ENCODE results near the gene MAP1LC3B.

MAP1LC3B gene

GRCh38 chr16:87391950-87392820 lies at the start of gene MAP1LC3B:
MAP1LC3B (plus strand) TSS chr16:87392336; CDS start chr16:87392428, 92 bp downstream.
- peak; percentile 68 for ATAC-seq (ENCODE audit: low read depth)
- peak; percentile 100 for DNase-seq (ENCODE audit: low spot score in 2 of 2)
- H3K27me3 Mint-ChIP-seq = no peaks in the 10 kb centered on the region
- H3K27ac Mint-ChIP-seq = peak within 1 kb of the TSS; percentile 92
- peaks cover 1% of the 10 kb centered on the region for H3K36me3 Mint-ChIP-seq
- peaks cover 39% of the 10 kb centered on the region for H3K4me1 Mint-ChIP-seq
- H3K9me3 Mint-ChIP-seq = no peaks in the 10 kb centered on the region
- peak within 1 kb of the TSS; percentile 92 for H3K4me3 Mint-ChIP-seq

GRCh38 chr16:87342504-87342903 lies 49.6 kb upstream of the MAP1LC3B start:
- peaks cover 37% of the 10 kb centered on the region for H3K36me3 Mint-ChIP-seq
- H3K9me3 Mint-ChIP-seq = no peaks in the 10 kb centered on the region
- no peak overlapping the region for H3K4me3 Mint-ChIP-seq
- DNase-seq (ENCODE audit: low spot score in 2 of 2) (no peak), ATAC-seq (ENCODE audit: low read depth) (no peak)
- no peaks in the 10 kb centered on the region for H3K27me3 Mint-ChIP-seq
- H3K4me1 Mint-ChIP-seq = peaks cover 9% of the 10 kb centered on the region
- H3K27ac Mint-ChIP-seq = no peak overlapping the region

- H3K4me3 Mint-ChIP-seq = no peak overlapping the region
- H3K36me3 Mint-ChIP-seq = peaks cover 39% of the 10 kb centered on the region
- H3K9me3 Mint-ChIP-seq = no peaks in the 10 kb centered on the region
- DNase-seq (ENCODE audit: low spot score in 2 of 2) (no peak), ATAC-seq (ENCODE audit: low read depth) (no peak)
- H3K27me3 Mint-ChIP-seq = no peaks in the 10 kb centered on the region
- H3K4me1 Mint-ChIP-seq = peaks cover 10% of the 10 kb centered on the region
- no peak overlapping the region for H3K27ac Mint-ChIP-seq
Observed at GRCh38 chr16:87342978-87343752, 49.0 kb upstream of the MAP1LC3B start.

GRCh38 chr16:87343753-87344050 lies 48.4 kb upstream of the MAP1LC3B start:
- ATAC-seq (ENCODE audit: low read depth) = no peak
- H3K27ac Mint-ChIP-seq = no peak overlapping the region
- H3K36me3 Mint-ChIP-seq = peaks cover 40% of the 10 kb centered on the region
- no peaks in the 10 kb centered on the region for H3K27me3 Mint-ChIP-seq
- H3K4me3 Mint-ChIP-seq = no peak overlapping the region
- no peak for DNase-seq (ENCODE audit: low spot score in 2 of 2)
- H3K9me3 Mint-ChIP-seq = no peaks in the 10 kb centered on the region
- H3K4me1 Mint-ChIP-seq = peaks cover 11% of the 10 kb centered on the region

GRCh38 chr16:87344165-87344930 lies 47.8 kb upstream of the MAP1LC3B start:
- DNase-seq (ENCODE audit: low spot score in 2 of 2) (no peak), ATAC-seq (ENCODE audit: low read depth) (no peak)
- H3K4me3 Mint-ChIP-seq = no peak overlapping the region
- peaks cover 9% of the 10 kb centered on the region for H3K4me1 Mint-ChIP-seq
- H3K27me3 Mint-ChIP-seq = no peaks in the 10 kb centered on the region
- no peak overlapping the region for H3K27ac Mint-ChIP-seq
- H3K36me3 Mint-ChIP-seq = peaks cover 34% of the 10 kb centered on the region
- H3K9me3 Mint-ChIP-seq = no peaks in the 10 kb centered on the region

GRCh38 chr16:87344931-87345631 lies 47.1 kb upstream of the MAP1LC3B start:
- H3K9me3 Mint-ChIP-seq = no peaks in the 10 kb centered on the region
- peak overlapping the region; percentile 86 for H3K27ac Mint-ChIP-seq
- H3K36me3 Mint-ChIP-seq = peaks cover 31% of the 10 kb centered on the region
- peaks cover 9% of the 10 kb centered on the region for H3K4me1 Mint-ChIP-seq
- H3K4me3 Mint-ChIP-seq = no peak overlapping the region
- ATAC-seq (ENCODE audit: low read depth) = peak; percentile 15
- DNase-seq (ENCODE audit: low spot score in 2 of 2) = no peak
- no peaks in the 10 kb centered on the region for H3K27me3 Mint-ChIP-seq

GRCh38 chr16:87345726-87346424 lies 46.3 kb upstream of the MAP1LC3B start:
- Mint-ChIP-seq H3K27ac (peak overlapping the region; percentile 86), H3K27me3 (no peaks in the 10 kb centered on the region), H3K36me3 (peaks cover 26% of the 10 kb centered on the region), H3K4me3 (no peak overlapping the region), H3K4me1 (peaks cover 9% of the 10 kb centered on the region), H3K9me3 (no peaks in the 10 kb centered on the region)
- no peak for ATAC-seq (ENCODE audit: low read depth)
- DNase-seq (ENCODE audit: low spot score in 2 of 2) = no peak

- Mint-ChIP-seq H3K9me3 (no peaks in the 10 kb centered on the region), H3K36me3 (peaks cover 24% of the 10 kb centered on the region), H3K4me1 (peaks cover 9% of the 10 kb centered on the region), H3K4me3 (no peak overlapping the region), H3K27me3 (no peaks in the 10 kb centered on the region), H3K27ac (no peak overlapping the region)
- DNase-seq (ENCODE audit: low spot score in 2 of 2) (no peak), ATAC-seq (ENCODE audit: low read depth) (no peak)
Observed at GRCh38 chr16:87346517-87347060, 45.5 kb upstream of the MAP1LC3B start.

- Mint-ChIP-seq H3K4me1 (peaks cover 9% of the 10 kb centered on the region), H3K27me3 (no peaks in the 10 kb centered on the region), H3K27ac (no peak overlapping the region), H3K36me3 (peaks cover 19% of the 10 kb centered on the region), H3K4me3 (no peak overlapping the region), H3K9me3 (no peaks in the 10 kb centered on the region)
- ATAC-seq (ENCODE audit: low read depth) (no peak), DNase-seq (ENCODE audit: low spot score in 2 of 2) (no peak)
Observed at GRCh38 chr16:87347932-87348615, 44.1 kb upstream of the MAP1LC3B start.

- Mint-ChIP-seq H3K9me3 (no peaks in the 10 kb centered on the region), H3K27ac (no peak overlapping the region), H3K4me1 (peaks cover 9% of the 10 kb centered on the region), H3K4me3 (no peak overlapping the region), H3K36me3 (peaks cover 19% of the 10 kb centered on the region), H3K27me3 (no peaks in the 10 kb centered on the region)
- ATAC-seq (ENCODE audit: low read depth) (no peak), DNase-seq (ENCODE audit: low spot score in 2 of 2) (no peak)
Observed at GRCh38 chr16:87348616-87349157, 43.4 kb upstream of the MAP1LC3B start.

GRCh38 chr16:87350031-87350430 lies 42.1 kb upstream of the MAP1LC3B start:
- DNase-seq (ENCODE audit: low spot score in 2 of 2) (no peak), ATAC-seq (ENCODE audit: low read depth) (no peak)
- Mint-ChIP-seq H3K27ac (no peak overlapping the region), H3K4me3 (no peak overlapping the region), H3K9me3 (no peaks in the 10 kb centered on the region), H3K27me3 (no peaks in the 10 kb centered on the region), H3K4me1 (peaks cover 9% of the 10 kb centered on the region), H3K36me3 (peaks cover 14% of the 10 kb centered on the region)

GRCh38 chr16:87350681-87351319 lies 41.3 kb upstream of the MAP1LC3B start:
- no peak overlapping the region for H3K27ac Mint-ChIP-seq
- no peak overlapping the region for H3K4me3 Mint-ChIP-seq

More at GRCh38 chr16:87350681-87351319, 41.3 kb upstream of the MAP1LC3B start:
- Mint-ChIP-seq H3K36me3 (peaks cover 9% of the 10 kb centered on the region), H3K4me1 (peaks cover 4% of the 10 kb centered on the region), H3K9me3 (no peaks in the 10 kb centered on the region), H3K27me3 (no peaks in the 10 kb centered on the region)
- ATAC-seq (ENCODE audit: low read depth) (no peak), DNase-seq (ENCODE audit: low spot score in 2 of 2) (no peak)
